NT2/D1 (cell line): ENCODE results near the gene PRXL2A.
A peak's percentile ranks its signal among the peaks of the same experiment; 100 is the strongest.

Experiments
- DNase-seq: peaks from one replicate; pipeline ENCODE4 v3.0.0-alpha.2; 2011; ENCODE audit warnings: low read depth, low spot score
- H3K27me3 ChIP-seq: 2 replicates; pipeline ENCODE4 v1.6.0; 2011; ENCODE audit warnings: mild to moderate bottlenecking; ENCODE audit not compliant: insufficient read length, insufficient read depth
- H3K36me3 ChIP-seq: 2 replicates; pipeline ENCODE4 v1.6.1; 2011; ENCODE audit warnings: mild to moderate bottlenecking, low read length, mixed read lengths; ENCODE audit not compliant: insufficient read depth, insufficient read length
- H3K4me1 ChIP-seq: 2 replicates; pipeline ENCODE4 v1.5.1; 2011; ENCODE audit not compliant: insufficient read depth, insufficient read length
- H3K4me3 ChIP-seq: 2 replicates; pipeline ENCODE4 v1.5.1; 2011; ENCODE audit warnings: low read depth; ENCODE audit not compliant: insufficient read length
- H3K9ac ChIP-seq: 2 replicates; pipeline ENCODE4 v1.6.0; 2011; ENCODE audit warnings: low read depth; ENCODE audit not compliant: insufficient read length
- H3K9me3 ChIP-seq: 2 replicates; pipeline ENCODE4 v1.5.1; 2011; ENCODE audit warnings: mild to moderate bottlenecking, low read length; ENCODE audit not compliant: insufficient read depth
- SUZ12 ChIP-seq: IDR thresholded peaks from 2 replicates; pipeline ENCODE4 v1.6.1; 2011; ENCODE audit not compliant: insufficient read length, insufficient read depth; ENCODE audit errors: extremely low read depth
- YY1 ChIP-seq: IDR thresholded peaks from 2 replicates; pipeline ENCODE4 v1.6.1; 2011; ENCODE audit not compliant: insufficient read length, insufficient read depth
- ZNF274 ChIP-seq: IDR thresholded peaks from 2 replicates; pipeline ENCODE4 v1.6.1; 2011; ENCODE audit warnings: mild to moderate bottlenecking, low read depth, low read length

PRXL2A gene

DNA sequence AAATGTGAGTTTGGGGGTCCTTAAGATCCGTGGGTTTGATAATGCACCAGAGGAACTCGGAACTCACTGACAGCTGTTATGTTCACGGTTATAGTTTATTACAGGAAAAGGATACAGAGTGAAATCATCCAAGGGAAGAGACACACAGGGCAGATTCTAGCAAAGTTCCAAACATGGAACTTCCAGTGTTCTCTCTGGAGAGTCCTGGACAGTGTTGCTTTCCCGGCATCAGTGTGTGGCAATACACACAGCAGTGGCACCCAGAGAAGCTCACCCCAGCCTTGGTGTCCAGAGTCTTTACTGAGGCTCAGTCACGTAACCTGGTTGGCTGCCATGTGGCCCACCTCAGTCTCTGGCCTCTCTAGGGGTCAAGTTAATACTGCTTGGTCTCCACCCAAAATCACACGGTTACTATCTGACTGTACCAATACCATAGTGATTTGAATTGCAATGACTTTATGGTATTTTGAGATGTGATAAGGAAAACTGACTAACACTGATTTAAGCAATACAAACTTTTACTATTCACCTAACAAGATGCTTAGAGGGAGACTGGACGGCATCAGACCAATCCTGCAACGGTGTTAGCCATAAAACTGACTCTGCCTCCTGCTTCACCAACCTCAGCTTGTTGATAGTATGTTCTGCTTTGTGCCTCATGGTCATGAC, 8.1 kb upstream of the PRXL2A start:
- Histone ChIP-seq H3K9ac (no peak overlapping the region), H3K4me1 (no peaks in the 10 kb centered on the region), H3K9me3 (no peaks in the 10 kb centered on the region), H3K4me3 (no peak overlapping the region), H3K36me3 (no peaks in the 10 kb centered on the region), H3K27me3 (no peaks in the 10 kb centered on the region)
- TF ChIP-seq SUZ12 = no peak
- no peak for TF ChIP-seq YY1
- TF ChIP-seq ZNF274 = no peak
- DNase-seq = no peak

DNA sequence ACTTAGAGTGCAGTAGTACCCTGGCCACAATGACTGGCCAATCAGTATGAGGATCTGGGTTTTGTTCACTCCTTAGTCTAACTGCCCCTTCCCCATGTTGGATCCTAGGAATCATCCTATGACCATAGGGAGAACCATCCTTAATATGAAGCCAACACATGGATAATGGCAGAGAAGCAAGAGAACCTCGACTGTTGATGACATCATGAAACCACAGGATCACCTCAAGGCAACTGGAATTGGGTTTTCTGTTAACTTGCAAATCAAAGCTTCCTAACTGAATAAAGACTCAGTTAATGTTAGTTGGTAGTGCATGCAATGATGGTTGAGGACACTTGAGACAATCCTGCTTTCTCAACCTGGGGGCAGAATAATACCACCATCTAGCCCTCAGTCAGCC, 3.3 kb upstream of the PRXL2A start:
- no peak overlapping the region for H3K4me3 ChIP-seq
- no peak overlapping the region for H3K9ac ChIP-seq
- peaks cover 2% of the 10 kb centered on the region for H3K4me1 ChIP-seq
- TF ChIP-seq ZNF274 (no peak), YY1 (no peak), SUZ12 (no peak)
- no peak for DNase-seq
- no peaks in the 10 kb centered on the region for H3K9me3 ChIP-seq
- H3K27me3 ChIP-seq = peaks cover 3% of the 10 kb centered on the region
- peaks cover 2% of the 10 kb centered on the region for H3K36me3 ChIP-seq

DNA sequence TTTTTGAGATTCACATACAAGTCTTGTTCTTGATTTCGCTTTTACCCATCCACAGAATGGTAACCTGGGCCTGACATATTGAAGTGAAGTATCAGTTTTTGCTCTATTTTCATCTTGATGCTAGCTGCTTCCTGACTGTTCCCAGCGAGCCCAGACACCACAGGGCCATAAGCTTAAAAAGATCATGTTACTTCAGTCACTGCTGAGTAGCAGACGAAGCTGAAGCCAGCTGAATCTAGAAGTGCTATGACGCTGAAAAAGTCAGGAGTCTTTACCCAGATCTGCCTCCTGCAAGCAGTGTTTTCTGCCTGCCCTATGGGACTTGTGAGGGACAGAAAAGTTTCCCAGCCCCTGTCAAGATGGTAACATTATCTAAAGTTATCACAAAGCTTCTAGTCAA, 2.7 kb upstream of the PRXL2A start:
- peaks cover 3% of the 10 kb centered on the region for H3K27me3 ChIP-seq
- TF ChIP-seq YY1 (no peak), SUZ12 (no peak), ZNF274 (no peak)
- H3K4me3 ChIP-seq = no peak overlapping the region
- H3K36me3 ChIP-seq = peaks cover 3% of the 10 kb centered on the region
- DNase-seq = no peak
- H3K9ac ChIP-seq = no peak overlapping the region
- H3K9me3 ChIP-seq = no peaks in the 10 kb centered on the region
- H3K4me1 ChIP-seq = peaks cover 2% of the 10 kb centered on the region

DNA sequence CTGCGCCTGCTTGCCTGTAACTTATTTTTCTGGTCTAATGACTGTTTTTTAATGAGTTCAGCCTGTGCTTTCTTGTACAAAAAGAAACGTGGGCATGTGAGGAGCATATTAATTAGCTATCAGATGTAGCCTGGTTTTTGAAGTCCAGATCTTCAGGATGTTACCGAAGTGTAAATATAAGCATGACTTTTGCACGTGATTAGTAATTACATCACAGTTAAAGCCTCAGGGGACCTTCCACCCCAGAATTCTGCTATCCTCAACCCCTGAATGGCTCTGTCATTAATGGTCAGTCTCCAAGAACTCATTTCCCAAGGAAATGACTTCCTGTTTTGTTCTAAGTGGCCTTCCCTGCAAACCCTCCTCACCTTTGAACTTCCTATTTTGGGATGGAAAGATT, 2.1 kb upstream of the PRXL2A start:
- peaks cover 3% of the 10 kb centered on the region for H3K27me3 ChIP-seq
- TF ChIP-seq ZNF274 (no peak), YY1 (no peak), SUZ12 (no peak)
- H3K4me3 ChIP-seq = no peak overlapping the region
- peaks cover 3% of the 10 kb centered on the region for H3K36me3 ChIP-seq
- no peak overlapping the region for H3K9ac ChIP-seq
- H3K4me1 ChIP-seq = peaks cover 2% of the 10 kb centered on the region
- no peaks in the 10 kb centered on the region for H3K9me3 ChIP-seq
- no peak for DNase-seq

DNA sequence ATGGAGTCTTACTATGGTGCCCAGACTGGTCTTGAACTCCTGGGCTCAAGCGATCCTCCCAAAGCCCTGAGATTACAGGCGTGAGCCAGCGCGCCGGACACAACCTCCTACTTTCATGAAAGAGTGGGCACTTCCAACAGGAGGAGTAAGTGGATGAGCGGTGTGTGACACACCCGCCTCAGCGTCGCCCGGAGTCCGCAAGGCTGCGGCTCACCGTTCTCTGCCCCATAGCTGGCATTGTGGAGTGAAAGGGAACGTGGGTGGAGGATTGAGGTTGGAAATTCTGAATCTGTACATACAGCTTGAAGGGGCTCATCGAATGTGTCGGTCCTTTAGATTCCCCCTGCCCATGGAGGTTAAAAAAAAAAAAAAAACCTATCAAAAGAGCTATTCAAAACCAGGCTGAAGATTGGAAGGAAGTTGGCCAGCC, 524 bp upstream of the PRXL2A start:
- Histone ChIP-seq H3K4me3 (peak overlapping the region; percentile 71), H3K27me3 (peaks cover 3% of the 10 kb centered on the region), H3K4me1 (peaks cover 5% of the 10 kb centered on the region), H3K9me3 (no peaks in the 10 kb centered on the region), H3K36me3 (peaks cover 3% of the 10 kb centered on the region), H3K9ac (peak overlapping the region; percentile 82)
- no peak for DNase-seq
- TF ChIP-seq SUZ12 = no peak
- TF ChIP-seq ZNF274 = no peak
- no peak for TF ChIP-seq YY1

DNA sequence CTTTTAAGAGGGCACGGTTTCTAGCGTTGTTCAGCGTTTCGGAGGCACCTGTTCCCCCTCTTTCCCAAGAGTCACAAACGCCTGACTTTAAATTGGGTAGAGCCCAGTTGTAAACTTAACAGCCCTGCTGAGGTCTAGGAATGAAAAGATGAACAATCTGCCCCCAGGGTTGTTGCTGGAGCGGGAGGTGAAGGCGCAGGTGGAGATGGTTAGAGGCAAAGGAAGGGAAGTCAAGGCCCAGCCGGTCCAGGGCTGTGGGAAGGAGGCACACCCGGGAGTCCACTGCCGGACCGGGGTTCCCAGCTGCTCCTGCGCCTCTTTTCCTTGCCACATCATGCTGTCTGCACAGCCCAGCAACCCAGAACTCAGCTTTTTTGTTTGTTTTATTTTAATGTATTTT, 770 bp downstream of the PRXL2A start:
- Histone ChIP-seq H3K9ac (peak overlapping the region; percentile 82), H3K27me3 (peaks cover 3% of the 10 kb centered on the region), H3K36me3 (peaks cover 3% of the 10 kb centered on the region), H3K4me1 (peaks cover 7% of the 10 kb centered on the region), H3K4me3 (peak overlapping the region; percentile 71), H3K9me3 (no peaks in the 10 kb centered on the region)
- DNase-seq = no peak
- TF ChIP-seq YY1 (no peak), ZNF274 (no peak)

DNA sequence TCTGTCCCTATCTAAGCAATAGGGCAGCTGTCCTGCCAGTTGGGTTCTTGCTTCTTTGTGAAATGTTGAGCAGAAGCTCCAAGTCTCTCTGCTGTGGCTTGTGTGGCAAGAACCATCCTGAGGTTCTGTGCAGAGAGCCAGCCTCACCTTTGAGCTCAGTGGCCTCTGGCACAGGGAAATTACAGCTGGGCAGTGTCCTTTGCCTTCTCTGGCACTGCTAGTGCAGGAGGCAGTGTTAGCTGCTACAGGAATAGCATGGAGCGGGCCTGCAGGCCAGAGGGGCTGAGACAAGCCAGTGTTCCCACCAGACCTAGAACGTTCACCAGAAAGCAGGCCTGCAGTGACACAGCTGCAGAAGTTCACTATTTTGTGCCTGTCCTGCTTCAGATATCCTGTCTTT, 1.8 kb downstream of the PRXL2A start:
- DNase-seq = no peak
- no peak overlapping the region for H3K9ac ChIP-seq
- H3K27me3 ChIP-seq = peaks cover 3% of the 10 kb centered on the region
- H3K4me1 ChIP-seq = peaks cover 9% of the 10 kb centered on the region
- H3K4me3 ChIP-seq = no peak overlapping the region
- TF ChIP-seq YY1 = no peak
- TF ChIP-seq SUZ12 = no peak
- TF ChIP-seq ZNF274 = no peak
- H3K36me3 ChIP-seq = peaks cover 3% of the 10 kb centered on the region
- H3K9me3 ChIP-seq = no peaks in the 10 kb centered on the region
